ENCODE measurements around the gene GABRA4. TPM values are rescaled to one million over a fixed set of nuclear protein-coding genes. Genes with fewer than 3 reads are reported as not detected.

GABRA4 gene
- total and polyA plus RNA-seq, 2 experiments from 2014 or later, result 1.5 to 1.9 TPM

DNA sequence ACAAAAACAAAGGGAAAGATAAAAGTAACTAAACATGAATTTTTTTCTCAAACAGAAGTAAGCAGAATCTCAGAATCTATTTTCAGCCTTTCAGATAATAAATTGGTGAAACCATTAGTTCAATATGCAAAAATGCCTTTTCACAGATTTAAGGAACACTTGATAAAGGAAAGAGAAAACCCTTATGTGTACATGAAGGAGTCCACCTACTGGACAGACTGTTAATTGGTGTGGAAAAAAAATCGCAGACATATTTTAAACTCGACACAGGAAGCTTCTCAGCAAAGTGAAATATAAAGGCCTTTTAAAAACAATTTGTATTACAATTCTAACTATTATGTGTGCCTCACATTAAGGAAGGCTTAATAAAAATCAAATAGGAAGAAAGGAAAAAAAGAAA, 106.7 kb downstream of the GABRA4 start:
- Histone ChIP-seq H4K20me1 (replicated peaks; ENCODE audit: insufficient read depth) (no peaks in the 10 kb centered on the region), H3F3A (replicated peaks; ENCODE audit: low read depth) (no peaks in the 10 kb centered on the region), H3K36me3 (ENCODE audit: insufficient read depth) (no peaks in the 10 kb centered on the region), H3K4me3 (no peak overlapping the region), H3K9me2 (ENCODE audit: insufficient read depth) (no peaks in the 10 kb centered on the region), H3K27ac (ENCODE audit: low read depth) (no peak overlapping the region), H3K79me2 (replicated peaks; ENCODE audit: insufficient read depth) (no peaks in the 10 kb centered on the region), H3K4me1 (ENCODE audit: insufficient read depth) (no peaks in the 10 kb centered on the region), H2AFZ (no peak overlapping the region), H3K27me3 (ENCODE audit: insufficient read depth) (no peaks in the 10 kb centered on the region), H3K4me2 (no peak overlapping the region)
- no peaks in the 10 kb centered on the region for H3K4me1 Mint-ChIP-seq
- peaks cover 4% of the 10 kb centered on the region; the same call in 1 of the 3 replicates for H3K36me3 Mint-ChIP-seq (ENCODE audit: low read depth)
- H3K4me3 Mint-ChIP-seq, result no peak overlapping the region
- DNase-seq (ENCODE audit: low spot score) (no peak), ATAC-seq (no peak)
- H3K27ac Mint-ChIP-seq, result no peak overlapping the region
- TF ChIP-seq, protein P1, sequence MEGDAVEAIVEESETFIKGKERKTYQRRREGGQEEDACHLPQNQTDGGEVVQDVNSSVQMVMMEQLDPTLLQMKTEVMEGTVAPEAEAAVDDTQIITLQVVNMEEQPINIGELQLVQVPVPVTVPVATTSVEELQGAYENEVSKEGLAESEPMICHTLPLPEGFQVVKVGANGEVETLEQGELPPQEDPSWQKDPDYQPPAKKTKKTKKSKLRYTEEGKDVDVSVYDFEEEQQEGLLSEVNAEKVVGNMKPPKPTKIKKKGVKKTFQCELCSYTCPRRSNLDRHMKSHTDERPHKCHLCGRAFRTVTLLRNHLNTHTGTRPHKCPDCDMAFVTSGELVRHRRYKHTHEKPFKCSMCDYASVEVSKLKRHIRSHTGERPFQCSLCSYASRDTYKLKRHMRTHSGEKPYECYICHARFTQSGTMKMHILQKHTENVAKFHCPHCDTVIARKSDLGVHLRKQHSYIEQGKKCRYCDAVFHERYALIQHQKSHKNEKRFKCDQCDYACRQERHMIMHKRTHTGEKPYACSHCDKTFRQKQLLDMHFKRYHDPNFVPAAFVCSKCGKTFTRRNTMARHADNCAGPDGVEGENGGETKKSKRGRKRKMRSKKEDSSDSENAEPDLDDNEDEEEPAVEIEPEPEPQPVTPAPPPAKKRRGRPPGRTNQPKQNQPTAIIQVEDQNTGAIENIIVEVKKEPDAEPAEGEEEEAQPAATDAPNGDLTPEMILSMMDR (conservative IDR thresholded peaks at IDR 0.05; ENCODE audit: low read depth in 2 of 2), result peak; percentile 11 to 43; a peak in 2 of 4 replicates
- no peak for TF ChIP-seq POLR2AphosphoS5 (IDR thresholded peaks at IDR 0.05; ENCODE audit: low read depth)
- H3K27me3 Mint-ChIP-seq (ENCODE audit: insufficient read depth, low read depth, poor library complexity), result no peaks in the 10 kb centered on the region
- peaks cover 74% of the 10 kb centered on the region for H3K9me3 Mint-ChIP-seq

DNA sequence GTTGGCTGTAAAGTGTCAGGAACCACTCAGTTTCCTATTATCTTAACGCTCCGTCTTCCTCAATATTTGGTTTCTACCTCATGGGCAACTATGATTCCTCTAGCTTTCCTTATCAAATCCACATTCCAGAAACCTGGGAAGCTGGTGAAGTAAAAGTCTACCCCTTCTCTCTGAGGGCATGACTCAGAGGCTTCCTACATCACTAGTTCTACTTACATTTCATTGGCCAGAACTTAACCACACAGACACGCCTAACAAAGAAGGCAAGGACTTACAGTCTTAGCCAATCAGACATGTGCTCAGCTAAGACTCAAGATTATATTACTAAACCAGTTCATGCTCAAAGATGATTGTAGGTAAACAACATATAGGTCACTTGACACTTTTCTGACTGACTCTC, 114.7 kb downstream of the GABRA4 start:
- H3K36me3 ChIP-seq (ENCODE audit: insufficient read depth), result no peaks in the 10 kb centered on the region
- H3K4me3 ChIP-seq, result no peak overlapping the region
- no peaks in the 10 kb centered on the region for H3K27me3 ChIP-seq (ENCODE audit: insufficient read depth)
- H3K4me3 Mint-ChIP-seq, result no peak overlapping the region
- no peak overlapping the region for H2AFZ ChIP-seq
- no peaks in the 10 kb centered on the region for H3K79me2 ChIP-seq (replicated peaks; ENCODE audit: insufficient read depth)
- DNase-seq (ENCODE audit: low spot score), result no peak
- no peak for ATAC-seq
- H3K27ac ChIP-seq (ENCODE audit: low read depth), result no peak overlapping the region
- no peak overlapping the region for H3K4me2 ChIP-seq
- H3K27ac Mint-ChIP-seq, result no peak overlapping the region
- no peaks in the 10 kb centered on the region for H3K4me1 Mint-ChIP-seq
- H3K9me2 ChIP-seq (ENCODE audit: insufficient read depth), result no peaks in the 10 kb centered on the region
- peaks cover 72% of the 10 kb centered on the region for H3K9me3 Mint-ChIP-seq
- H3F3A ChIP-seq (replicated peaks; ENCODE audit: low read depth), result no peaks in the 10 kb centered on the region
- no peaks in the 10 kb centered on the region for H3K27me3 Mint-ChIP-seq (ENCODE audit: insufficient read depth, low read depth, poor library complexity)
- H3K4me1 ChIP-seq (ENCODE audit: insufficient read depth), result no peaks in the 10 kb centered on the region
- H3K36me3 Mint-ChIP-seq (ENCODE audit: low read depth), result no peaks in the 10 kb centered on the region; the same call in 2 of the 3 replicates
- H4K20me1 ChIP-seq (replicated peaks; ENCODE audit: insufficient read depth), result no peaks in the 10 kb centered on the region
- no peak for TF ChIP-seq CREB1 (CRISPR knock-in tag; IDR thresholded peaks at IDR 0.05; ENCODE audit: low read depth)
- TF ChIP-seq EZH2 (IDR thresholded peaks at IDR 0.05; ENCODE audit: low read depth, unreplicated experiment), result no peak
- TF ChIP-seq, protein P2, sequence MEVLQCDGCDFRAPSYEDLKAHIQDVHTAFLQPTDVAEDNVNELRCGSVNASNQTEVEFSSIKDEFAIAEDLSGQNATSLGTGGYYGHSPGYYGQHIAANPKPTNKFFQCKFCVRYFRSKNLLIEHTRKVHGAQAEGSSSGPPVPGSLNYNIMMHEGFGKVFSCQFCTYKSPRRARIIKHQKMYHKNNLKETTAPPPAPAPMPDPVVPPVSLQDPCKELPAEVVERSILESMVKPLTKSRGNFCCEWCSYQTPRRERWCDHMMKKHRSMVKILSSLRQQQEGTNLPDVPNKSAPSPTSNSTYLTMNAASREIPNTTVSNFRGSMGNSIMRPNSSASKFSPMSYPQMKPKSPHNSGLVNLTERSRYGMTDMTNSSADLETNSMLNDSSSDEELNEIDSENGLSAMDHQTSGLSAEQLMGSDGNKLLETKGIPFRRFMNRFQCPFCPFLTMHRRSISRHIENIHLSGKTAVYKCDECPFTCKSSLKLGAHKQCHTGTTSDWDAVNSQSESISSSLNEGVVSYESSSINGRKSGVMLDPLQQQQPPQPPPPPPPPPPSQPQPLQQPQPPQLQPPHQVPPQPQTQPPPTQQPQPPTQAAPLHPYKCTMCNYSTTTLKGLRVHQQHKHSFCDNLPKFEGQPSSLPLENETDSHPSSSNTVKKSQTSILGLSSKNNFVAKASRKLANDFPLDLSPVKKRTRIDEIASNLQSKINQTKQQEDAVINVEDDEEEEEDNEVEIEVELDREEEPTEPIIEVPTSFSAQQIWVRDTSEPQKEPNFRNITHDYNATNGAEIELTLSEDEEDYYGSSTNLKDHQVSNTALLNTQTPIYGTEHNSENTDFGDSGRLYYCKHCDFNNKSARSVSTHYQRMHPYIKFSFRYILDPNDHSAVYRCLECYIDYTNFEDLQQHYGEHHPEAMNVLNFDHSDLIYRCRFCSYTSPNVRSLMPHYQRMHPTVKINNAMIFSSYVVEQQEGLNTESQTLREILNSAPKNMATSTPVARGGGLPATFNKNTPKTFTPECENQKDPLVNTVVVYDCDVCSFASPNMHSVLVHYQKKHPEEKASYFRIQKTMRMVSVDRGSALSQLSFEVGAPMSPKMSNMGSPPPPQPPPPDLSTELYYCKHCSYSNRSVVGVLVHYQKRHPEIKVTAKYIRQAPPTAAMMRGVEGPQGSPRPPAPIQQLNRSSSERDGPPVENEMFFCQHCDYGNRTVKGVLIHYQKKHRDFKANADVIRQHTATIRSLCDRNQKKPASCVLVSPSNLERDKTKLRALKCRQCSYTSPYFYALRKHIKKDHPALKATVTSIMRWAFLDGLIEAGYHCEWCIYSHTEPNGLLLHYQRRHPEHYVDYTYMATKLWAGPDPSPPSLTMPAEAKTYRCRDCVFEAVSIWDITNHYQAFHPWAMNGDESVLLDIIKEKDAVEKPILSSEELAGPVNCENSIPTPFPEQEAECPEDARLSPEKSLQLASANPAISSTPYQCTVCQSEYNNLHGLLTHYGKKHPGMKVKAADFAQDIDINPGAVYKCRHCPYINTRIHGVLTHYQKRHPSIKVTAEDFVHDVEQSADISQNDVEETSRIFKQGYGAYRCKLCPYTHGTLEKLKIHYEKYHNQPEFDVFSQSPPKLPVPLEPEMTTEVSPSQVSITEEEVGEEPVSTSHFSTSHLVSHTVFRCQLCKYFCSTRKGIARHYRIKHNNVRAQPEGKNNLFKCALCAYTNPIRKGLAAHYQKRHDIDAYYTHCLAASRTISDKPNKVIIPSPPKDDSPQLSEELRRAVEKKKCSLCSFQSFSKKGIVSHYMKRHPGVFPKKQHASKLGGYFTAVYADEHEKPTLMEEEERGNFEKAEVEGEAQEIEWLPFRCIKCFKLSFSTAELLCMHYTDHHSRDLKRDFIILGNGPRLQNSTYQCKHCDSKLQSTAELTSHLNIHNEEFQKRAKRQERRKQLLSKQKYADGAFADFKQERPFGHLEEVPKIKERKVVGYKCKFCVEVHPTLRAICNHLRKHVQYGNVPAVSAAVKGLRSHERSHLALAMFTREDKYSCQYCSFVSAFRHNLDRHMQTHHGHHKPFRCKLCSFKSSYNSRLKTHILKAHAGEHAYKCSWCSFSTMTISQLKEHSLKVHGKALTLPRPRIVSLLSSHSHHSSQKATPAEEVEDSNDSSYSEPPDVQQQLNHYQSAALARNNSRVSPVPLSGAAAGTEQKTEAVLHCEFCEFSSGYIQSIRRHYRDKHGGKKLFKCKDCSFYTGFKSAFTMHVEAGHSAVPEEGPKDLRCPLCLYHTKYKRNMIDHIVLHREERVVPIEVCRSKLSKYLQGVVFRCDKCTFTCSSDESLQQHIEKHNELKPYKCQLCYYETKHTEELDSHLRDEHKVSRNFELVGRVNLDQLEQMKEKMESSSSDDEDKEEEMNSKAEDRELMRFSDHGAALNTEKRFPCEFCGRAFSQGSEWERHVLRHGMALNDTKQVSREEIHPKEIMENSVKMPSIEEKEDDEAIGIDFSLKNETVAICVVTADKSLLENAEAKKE (CRISPR knock-in tag; IDR thresholded peaks at IDR 0.05), result no peak
- no peak for TF ChIP-seq EZH2phosphoT487 (IDR thresholded peaks at IDR 0.05; ENCODE audit: unreplicated experiment)
- no peak for TF ChIP-seq POLR2AphosphoS5 (IDR thresholded peaks at IDR 0.05; ENCODE audit: low read depth)
- TF ChIP-seq, protein P1 (conservative IDR thresholded peaks at IDR 0.05; ENCODE audit: low read depth in 2 of 2), result no peak
- no peak for TF ChIP-seq STAT1 (IDR thresholded peaks at IDR 0.05; ENCODE audit: unreplicated experiment)
- TF ChIP-seq ETS1 (IDR thresholded peaks at IDR 0.05), result no peak
- no peak for TF ChIP-seq NANOG (IDR thresholded peaks at IDR 0.05; ENCODE audit: borderline replicate concordance)
- TF ChIP-seq ZNF114 (CRISPR knock-in tag; IDR thresholded peaks at IDR 0.05), result no peak
